Lung microvascular endothelial cell (primary cell): ENCODE results near the gene CXCL10. TPM values are rescaled to one million over a fixed set of nuclear protein-coding genes. Genes with fewer than 3 reads are reported as not detected.
A peak's percentile ranks its signal among the peaks of the same experiment; 100 is the strongest.

Experiments used
- DNase-seq, 2 donors: peaks; one replicate each; pipeline versions ENCODE4 v3.0.0 to v3.0.0-alpha.2; 2010; ENCODE audit warnings: low read depth in 2 of 2
- total RNA-seq: library from RNA; depleted of rRNA; stranded (reverse); fragments of >200 nt; gene quantifications from 2 replicates; pipeline ENCODE4 v1.2.1, GENCODE V29; 2014

The CXCL10 gene
- total RNA-seq, 1 donor from 2014 or later: 0.20 TPM

DNA sequence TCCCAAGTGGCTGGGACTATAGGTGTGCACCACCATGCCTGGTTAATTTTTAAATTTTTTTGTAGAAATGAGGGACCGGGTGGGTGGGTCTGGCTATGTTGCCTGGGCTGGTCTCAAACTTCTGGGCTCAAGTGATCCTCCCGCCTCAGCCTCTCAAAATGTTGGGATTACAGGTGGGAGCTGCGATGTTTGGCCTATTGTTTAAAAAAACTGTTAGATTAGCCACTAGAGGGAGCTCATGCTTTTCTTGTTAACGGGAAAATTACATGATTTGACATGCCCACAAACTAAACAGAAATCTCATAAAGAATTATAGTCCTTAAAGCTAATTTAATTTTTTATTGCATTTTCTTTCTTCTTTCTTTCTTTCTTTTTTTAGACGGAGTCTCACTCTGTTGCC lies 27.6 kb downstream of the CXCL10 start:
- peak; percentile 63 to 72 for DNase-seq

DNA sequence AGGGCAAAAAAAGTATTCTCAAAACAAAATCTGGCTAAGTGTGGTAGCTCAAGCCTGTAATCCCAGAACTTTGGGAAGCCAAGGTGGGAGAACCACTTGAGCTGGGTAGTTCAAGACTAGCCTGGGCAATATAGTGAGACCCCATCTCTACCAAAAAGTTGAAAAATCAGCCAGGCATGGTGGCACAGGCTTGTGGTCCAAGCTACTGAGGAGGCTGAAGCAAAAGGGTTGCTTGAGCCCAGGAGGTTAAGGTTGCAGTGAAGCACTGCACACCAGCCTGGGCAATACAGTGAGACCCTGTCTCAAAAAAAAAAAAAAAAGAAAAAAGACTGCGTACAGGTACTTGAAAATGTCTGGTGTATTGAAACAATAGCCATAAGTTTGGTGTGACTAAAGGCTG lies 30.8 kb downstream of the CXCL10 start:
- DNase-seq: no peak

DNA sequence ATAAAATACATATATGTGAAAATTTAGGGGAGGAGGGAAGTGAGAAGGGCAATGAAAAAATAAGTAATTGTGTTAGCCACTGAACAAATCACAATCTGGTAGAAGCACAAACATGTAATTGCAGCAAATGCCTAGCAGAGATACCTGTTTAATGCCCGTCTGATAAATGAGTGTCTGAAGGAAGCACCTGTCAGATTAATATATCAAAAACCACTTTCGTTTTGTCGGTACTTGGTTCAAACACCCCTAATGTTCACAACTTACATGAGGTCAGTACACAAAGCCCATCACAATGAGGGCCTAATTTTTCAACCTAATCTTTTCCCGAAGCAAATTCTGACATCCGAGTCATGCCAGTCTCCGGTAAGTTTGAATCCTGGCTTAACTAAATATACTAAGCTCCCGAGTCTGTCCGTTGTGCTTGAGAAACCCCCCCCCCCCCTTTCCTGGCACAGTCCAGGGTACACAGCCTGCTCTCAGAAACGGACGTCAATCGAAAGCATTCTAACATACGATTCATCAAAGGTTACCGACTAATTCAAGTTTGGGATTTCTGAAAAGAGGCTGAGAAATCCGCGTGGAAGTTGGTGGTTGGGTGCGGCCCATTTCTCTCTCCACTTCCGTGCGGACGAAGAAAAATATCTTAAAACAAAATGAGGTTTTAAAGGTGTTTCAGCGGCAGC lies 33.3 kb downstream of the CXCL10 start:
- DNase-seq: peak; percentile 36 to 41

DNA sequence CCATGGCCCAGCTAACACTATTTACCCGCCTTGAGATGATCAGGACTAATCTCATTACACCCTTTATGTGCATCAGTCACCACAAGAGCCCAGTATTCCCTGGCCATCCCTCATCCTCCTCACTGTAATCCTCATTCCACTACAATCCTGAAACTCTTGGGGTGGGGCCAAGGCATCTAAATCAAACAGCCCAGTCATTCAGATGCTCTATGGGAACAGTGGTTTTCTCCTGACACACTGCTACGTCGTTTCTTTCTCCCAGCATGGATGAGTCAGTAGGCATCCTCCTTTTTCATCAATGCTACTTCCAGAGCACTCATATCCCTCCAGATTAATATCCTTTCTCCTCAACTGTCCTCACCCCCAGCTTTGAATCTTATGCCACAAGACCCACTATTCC lies 38.2 kb downstream of the CXCL10 start:
- DNase-seq: peak in 1 of 2 donors; percentile 69

DNA sequence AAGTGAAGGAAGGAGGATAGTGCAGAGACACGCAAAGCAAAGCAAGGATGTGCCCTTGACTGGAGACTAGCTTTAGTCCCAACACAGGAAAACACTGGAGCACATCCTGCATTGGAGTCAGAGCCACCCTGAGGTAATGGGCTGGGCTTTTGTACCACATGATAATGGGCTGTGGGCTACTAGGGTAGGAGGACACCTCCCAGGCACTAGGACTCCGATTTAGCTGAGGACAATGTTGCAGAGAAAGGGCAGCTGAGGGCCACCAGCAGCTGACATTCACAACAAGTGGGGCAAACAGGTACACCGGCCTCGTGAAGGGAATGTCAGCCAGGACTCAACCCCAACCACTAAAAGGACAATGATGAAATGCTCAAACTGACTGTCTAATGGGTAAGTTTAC lies 42.7 kb downstream of the CXCL10 start:
- peak in 1 of 2 donors; percentile 5 for DNase-seq

DNA sequence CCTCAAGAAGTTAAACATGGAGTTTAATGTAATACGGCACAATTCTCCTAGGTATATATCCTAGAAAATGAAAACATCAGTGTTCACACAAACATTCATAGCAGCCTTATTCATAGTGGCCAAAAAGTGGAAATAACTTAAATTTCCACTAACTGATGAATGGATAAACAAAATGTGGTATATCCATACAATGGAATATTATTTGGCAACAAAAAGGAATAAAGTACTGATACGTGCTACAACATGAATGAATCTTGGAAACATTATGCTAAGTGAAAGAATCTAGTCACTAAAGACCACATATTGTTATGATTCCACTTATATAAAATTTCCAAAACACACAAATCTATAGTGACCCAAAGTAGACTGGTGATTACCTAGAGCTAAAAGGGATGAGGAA lies 47.1 kb downstream of the CXCL10 start:
- DNase-seq: no peak

DNA sequence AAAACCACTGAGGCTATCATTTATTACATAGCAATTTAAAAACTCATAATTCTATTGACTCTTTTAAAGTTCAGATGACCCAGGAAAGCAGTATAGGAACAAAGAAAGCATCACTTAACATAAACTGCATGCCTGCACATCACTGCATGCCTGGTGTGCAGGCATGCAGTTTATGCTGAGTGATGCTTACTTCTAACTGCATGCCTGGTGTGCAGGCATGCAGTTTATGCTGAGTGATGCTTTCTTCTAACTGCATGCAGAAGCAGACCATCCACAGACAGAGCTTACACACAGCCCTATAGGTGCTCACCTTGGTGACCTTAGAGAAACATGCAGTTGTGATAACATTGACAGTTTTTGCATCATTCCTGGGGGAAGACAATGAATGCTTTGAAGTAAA lies 49.5 kb downstream of the CXCL10 start:
- no peak for DNase-seq

Other genes with a start within 250 kb of the CXCL10 start
- gene PPEF2, start 121.0 kb downstream of the CXCL10 start, total RNA-seq: under 0.01 TPM in 1 of 2 replicates, not detected in the other
- gene NAAA, start 82.5 kb downstream of the CXCL10 start, total RNA-seq: 17.0 and 28.6 TPM in 2 replicates
- gene SDAD1, start 32.6 kb downstream of the CXCL10 start, total RNA-seq: 15.7 and 25.0 TPM in 2 replicates
- not detected in 2 replicates for gene CXCL9, start 16.0 kb downstream of the CXCL10 start, total RNA-seq
- gene CXCL11, start 12.6 kb upstream of the CXCL10 start, total RNA-seq: 0.20 and 0.44 TPM in 2 replicates
- gene ART3, start 51.2 kb upstream of the CXCL10 start, total RNA-seq: not detected in 2 replicates
- 43.3 and 43.6 TPM in 2 replicates for gene NUP54, start 124.9 kb upstream of the CXCL10 start, total RNA-seq
- gene SCARB2, start 190.3 kb upstream of the CXCL10 start, total RNA-seq: 165 and 174 TPM in 2 replicates
- not detected in 2 replicates for gene FAM47E, start 228.2 kb upstream of the CXCL10 start, total RNA-seq